Glutamatergic neuron (in vitro differentiated cells): ENCODE data around the gene OVCA2. TPM values are rescaled to one million over a fixed set of nuclear protein-coding genes. Genes with fewer than 3 reads are reported as not detected.

Experiments
- DNase-seq: peaks from one replicate; pipeline ENCODE4 v3.0.0; 2022
- H3K27ac Mint-ChIP-seq: one replicate; pipeline ENCODE4 v1.8.0; 2020; ENCODE audit warnings: mild to moderate bottlenecking, mixed read lengths, inconsistent platforms; ENCODE audit not compliant: unreplicated experiment
- H3K27me3 Mint-ChIP-seq: one replicate; pipeline ENCODE4 v1.8.0; 2020; ENCODE audit warnings: mild to moderate bottlenecking, moderate library complexity, mixed read lengths, inconsistent platforms; ENCODE audit not compliant: unreplicated experiment
- H3K36me3 Mint-ChIP-seq: one replicate; pipeline ENCODE4 v1.8.0; 2020; ENCODE audit warnings: mild to moderate bottlenecking, mixed read lengths, inconsistent platforms; ENCODE audit not compliant: unreplicated experiment
- H3K4me1 Mint-ChIP-seq: one replicate; pipeline ENCODE4 v1.8.0; 2020; ENCODE audit warnings: mild to moderate bottlenecking, low read depth, mixed read lengths, inconsistent platforms; ENCODE audit not compliant: unreplicated experiment
- H3K4me3 Mint-ChIP-seq: one replicate; pipeline ENCODE4 v1.8.0; 2020; ENCODE audit warnings: mild to moderate bottlenecking, mixed read lengths, inconsistent platforms; ENCODE audit not compliant: unreplicated experiment
- H3K9me3 Mint-ChIP-seq: one replicate; pipeline ENCODE4 v1.8.0; 2020; ENCODE audit warnings: mild to moderate bottlenecking, moderate library complexity, mixed read lengths, inconsistent platforms; ENCODE audit not compliant: unreplicated experiment
- total RNA-seq: library from RNA; stranded (reverse); fragmentation: NEBNext Ultra II Directional; extraction: Animal tissue kit (Norgen Biotek cat#: 25700); gene quantifications from one replicate; pipeline ENCODE4 v1.2.1, GENCODE V29; 2021; ENCODE audit not compliant: unreplicated experiment
- TF ChIP-seq, protein P1 (sequence below): fragments of 200-600 bp; sonication (generic); IDR thresholded peaks from one replicate; pipeline ENCODE4 v1.5.0; 2021; ENCODE audit not compliant: partially characterized antibody, unreplicated experiment

Gene OVCA2
- total RNA-seq, 1 donor from 2014 or later: 16.3 TPM

DNA sequence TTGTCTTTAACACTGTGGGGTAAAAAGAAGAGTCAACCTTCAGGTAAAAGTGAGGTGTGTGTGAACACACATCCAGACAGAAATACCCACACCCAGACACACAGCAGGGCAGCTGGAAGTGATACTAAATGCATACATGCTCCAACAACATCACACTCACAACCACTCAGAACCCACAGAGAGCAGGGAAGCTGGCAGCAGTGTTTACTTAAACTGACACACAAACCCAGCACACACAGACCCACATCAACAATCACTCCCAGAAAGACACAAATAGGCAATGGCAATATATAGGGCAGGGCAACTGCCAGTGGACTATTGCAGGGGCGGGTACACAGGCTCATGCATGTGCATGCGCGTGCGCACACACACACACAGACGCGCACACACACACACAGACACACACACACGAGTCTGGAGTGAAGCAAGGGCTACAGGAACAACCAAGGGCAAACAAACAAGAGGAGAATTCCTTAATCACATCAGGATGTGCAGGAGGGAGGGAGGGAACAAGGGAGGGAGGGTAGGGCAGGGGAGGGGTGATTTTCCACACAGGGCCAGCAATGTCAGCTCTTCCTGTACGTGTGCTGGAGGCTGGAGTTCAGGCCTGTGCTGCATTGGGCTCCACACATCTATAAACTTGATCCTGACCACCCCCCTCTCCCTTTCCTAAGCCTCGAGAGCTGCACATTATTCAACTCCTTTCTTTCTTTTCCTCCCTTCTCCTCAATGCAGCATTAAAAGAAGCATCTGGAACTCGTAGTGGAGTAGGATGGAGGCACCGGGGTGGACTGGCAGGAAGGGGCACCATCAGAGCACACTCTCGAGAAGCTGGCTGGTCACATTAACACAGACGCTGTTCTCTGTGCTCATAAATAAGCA is 43.2 kb downstream of the OVCA2 start:
- Mint-ChIP-seq H3K27me3 (peaks cover 4% of the 10 kb centered on the region), H3K9me3 (peaks cover 2% of the 10 kb centered on the region), H3K27ac (peak overlapping the region; percentile 89), H3K4me1 (peaks cover 55% of the 10 kb centered on the region), H3K36me3 (no peaks in the 10 kb centered on the region), H3K4me3 (no peak overlapping the region)
- DNase-seq: no peak
- TF ChIP-seq, protein P1, sequence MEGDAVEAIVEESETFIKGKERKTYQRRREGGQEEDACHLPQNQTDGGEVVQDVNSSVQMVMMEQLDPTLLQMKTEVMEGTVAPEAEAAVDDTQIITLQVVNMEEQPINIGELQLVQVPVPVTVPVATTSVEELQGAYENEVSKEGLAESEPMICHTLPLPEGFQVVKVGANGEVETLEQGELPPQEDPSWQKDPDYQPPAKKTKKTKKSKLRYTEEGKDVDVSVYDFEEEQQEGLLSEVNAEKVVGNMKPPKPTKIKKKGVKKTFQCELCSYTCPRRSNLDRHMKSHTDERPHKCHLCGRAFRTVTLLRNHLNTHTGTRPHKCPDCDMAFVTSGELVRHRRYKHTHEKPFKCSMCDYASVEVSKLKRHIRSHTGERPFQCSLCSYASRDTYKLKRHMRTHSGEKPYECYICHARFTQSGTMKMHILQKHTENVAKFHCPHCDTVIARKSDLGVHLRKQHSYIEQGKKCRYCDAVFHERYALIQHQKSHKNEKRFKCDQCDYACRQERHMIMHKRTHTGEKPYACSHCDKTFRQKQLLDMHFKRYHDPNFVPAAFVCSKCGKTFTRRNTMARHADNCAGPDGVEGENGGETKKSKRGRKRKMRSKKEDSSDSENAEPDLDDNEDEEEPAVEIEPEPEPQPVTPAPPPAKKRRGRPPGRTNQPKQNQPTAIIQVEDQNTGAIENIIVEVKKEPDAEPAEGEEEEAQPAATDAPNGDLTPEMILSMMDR: no peak

GRCh38 chr17:2085648-2085949 is 43.8 kb downstream of the OVCA2 start:
- Mint-ChIP-seq H3K36me3 (no peaks in the 10 kb centered on the region), H3K27me3 (peaks cover 4% of the 10 kb centered on the region), H3K9me3 (peaks cover 2% of the 10 kb centered on the region), H3K27ac (no peak overlapping the region), H3K4me1 (peaks cover 55% of the 10 kb centered on the region), H3K4me3 (no peak overlapping the region)
- TF ChIP-seq, protein P1: no peak
- no peak for DNase-seq

GRCh38 chr17:2086306-2086705 is 44.5 kb downstream of the OVCA2 start:
- DNase-seq: no peak
- H3K4me1 Mint-ChIP-seq: peaks cover 60% of the 10 kb centered on the region
- H3K27me3 Mint-ChIP-seq: peaks cover 6% of the 10 kb centered on the region
- peaks cover 2% of the 10 kb centered on the region for H3K9me3 Mint-ChIP-seq
- no peaks in the 10 kb centered on the region for H3K36me3 Mint-ChIP-seq
- TF ChIP-seq, protein P1: no peak
- no peak overlapping the region for H3K27ac Mint-ChIP-seq
- H3K4me3 Mint-ChIP-seq: no peak overlapping the region

GRCh38 chr17:2087597-2088211 is 45.9 kb downstream of the OVCA2 start:
- TF ChIP-seq, protein P1: no peak
- Mint-ChIP-seq H3K9me3 (peaks cover 4% of the 10 kb centered on the region), H3K36me3 (no peaks in the 10 kb centered on the region), H3K4me3 (peak overlapping the region; percentile 22), H3K27ac (no peak overlapping the region), H3K27me3 (peaks cover 6% of the 10 kb centered on the region), H3K4me1 (peaks cover 54% of the 10 kb centered on the region)
- DNase-seq: no peak

GRCh38 chr17:2089021-2089422 is 47.2 kb downstream of the OVCA2 start:
- TF ChIP-seq, protein P1: no peak
- Mint-ChIP-seq H3K27me3 (peaks cover 8% of the 10 kb centered on the region), H3K4me1 (peaks cover 44% of the 10 kb centered on the region), H3K4me3 (peak overlapping the region; percentile 61), H3K9me3 (peaks cover 4% of the 10 kb centered on the region), H3K27ac (no peak overlapping the region), H3K36me3 (no peaks in the 10 kb centered on the region)
- DNase-seq: no peak
